ENCODE measurements around the gene OR4K1.

- TF ChIP-seq EZH2 (IDR thresholded peaks at IDR 0.05; ENCODE audit: borderline replicate concordance, low read length): no peak
- no peak for TF ChIP-seq CTCF (conservative IDR thresholded peaks at IDR 0.05 in 1 of 2, IDR thresholded peaks at IDR 0.05 in 1 of 2; ENCODE audit: extremely low read depth in 1 of 2, insufficient read depth in 1 of 2, low read depth in 1 of 2, low read length in 2 of 2)
Measured at GRCh38 chr14:19911114-19911513, 19.6 kb upstream of the OR4K1 start.
